ENCODE measurements around the gene RNF151.
"Not testable (repeated sequence)": the region's sequence is repeated elsewhere in the genome, so short reads cannot be mapped to it uniquely, and the experiment has no call there.

The RNF151 gene

DNA sequence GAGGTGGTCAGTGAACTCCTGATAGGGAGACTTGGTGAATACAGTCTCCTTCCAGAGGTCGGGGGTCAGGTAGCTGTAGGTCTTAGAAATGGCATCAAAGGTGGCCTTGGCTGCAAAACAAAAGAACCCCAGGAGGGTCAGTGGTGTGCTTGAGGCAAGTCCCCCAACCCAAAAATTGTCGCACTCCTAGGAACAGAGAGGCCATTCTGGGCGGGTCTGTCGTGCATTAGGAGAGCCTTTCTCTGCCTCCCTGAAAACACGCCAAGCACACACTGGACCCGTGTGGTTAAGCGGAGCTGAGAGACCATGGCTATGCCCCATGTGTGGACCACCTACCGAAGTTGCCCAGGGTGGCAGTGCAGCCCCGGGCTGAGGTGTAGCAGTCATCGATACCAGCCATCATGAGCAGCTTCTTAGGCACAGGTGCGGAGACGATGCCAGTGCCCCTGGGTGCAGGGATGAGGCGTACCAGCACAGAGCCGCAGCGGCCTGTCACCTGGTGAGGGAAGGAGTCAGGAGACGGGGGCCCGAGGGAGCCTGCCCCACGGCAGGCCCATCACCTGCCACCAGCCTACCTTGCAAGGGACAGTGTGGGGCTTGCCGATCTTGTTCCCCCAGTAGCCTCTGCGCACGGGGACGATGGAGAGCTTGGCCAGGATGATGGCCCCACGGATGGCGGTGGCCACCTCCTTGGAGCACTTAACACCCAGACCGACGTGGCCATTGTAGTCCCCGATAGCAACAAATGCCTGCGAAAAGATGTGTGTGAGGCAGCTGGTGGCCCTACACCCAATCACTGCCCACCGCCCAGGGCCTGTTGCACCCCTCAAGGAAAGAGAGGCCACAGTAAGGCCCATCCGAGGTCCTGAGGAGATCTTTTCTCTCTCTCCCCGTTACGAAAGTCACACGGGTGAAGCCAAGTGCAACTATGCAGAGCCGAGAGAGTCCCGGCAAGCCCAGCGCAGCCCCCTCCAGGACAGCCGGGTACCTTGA is 4.2 kb upstream of the RNF151 start:
- peak overlapping the region; percentile 100 for H3K4me3 Mint-ChIP-seq
- ATAC-seq, H3K27me3 Mint-ChIP-seq, H3K9me3 Mint-ChIP-seq: not testable (repeated sequence)
- H3K36me3 Mint-ChIP-seq (ENCODE audit: low read depth): peaks cover 52% of the 10 kb centered on the region
- H3K27ac Mint-ChIP-seq: peak overlapping the region; percentile 100
- DNase-seq: peak; percentile 14
- peaks cover 45% of the 10 kb centered on the region for H3K4me1 Mint-ChIP-seq

DNA sequence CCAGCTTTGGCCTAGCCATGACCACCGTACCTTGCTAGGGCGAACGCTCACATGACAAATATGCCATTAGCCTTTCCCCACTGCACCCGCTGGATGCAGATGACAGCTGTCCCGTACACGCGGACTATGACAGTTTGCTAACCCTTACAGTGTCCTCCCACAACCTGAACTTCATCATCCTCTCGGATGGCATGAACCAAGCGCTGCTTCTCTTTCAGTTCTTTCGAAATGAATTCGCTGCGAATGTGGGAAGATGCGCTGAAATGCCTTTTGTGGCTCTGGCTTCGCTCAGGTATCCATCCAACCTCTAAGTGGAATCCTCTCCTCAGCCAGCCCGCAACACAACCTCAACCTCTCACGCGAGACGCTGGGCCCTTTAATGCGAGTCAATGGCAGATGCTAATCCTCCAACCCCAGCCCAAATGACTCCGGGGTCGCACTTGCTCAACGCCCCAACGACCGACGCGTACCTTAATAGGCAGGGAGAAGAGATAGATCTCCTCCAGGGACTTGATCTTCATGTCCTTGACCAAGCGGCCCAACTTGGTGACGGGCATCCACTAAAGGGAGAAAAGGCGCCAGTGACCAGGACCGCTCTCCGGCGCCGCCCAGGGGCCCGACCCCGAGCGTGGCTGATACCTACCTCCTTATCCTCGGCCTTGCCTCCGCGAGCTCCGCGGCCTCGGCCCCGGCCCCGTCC is 2.7 kb upstream of the RNF151 start:
- Mint-ChIP-seq H3K4me1 (peaks cover 45% of the 10 kb centered on the region), H3K4me3 (peak overlapping the region; percentile 100), H3K27me3 (no peaks in the 10 kb centered on the region), H3K36me3 (ENCODE audit: low read depth) (peaks cover 52% of the 10 kb centered on the region), H3K9me3 (no peaks in the 10 kb centered on the region), H3K27ac (peak overlapping the region; percentile 100)
- DNase-seq (no peak), ATAC-seq (no peak)

DNA sequence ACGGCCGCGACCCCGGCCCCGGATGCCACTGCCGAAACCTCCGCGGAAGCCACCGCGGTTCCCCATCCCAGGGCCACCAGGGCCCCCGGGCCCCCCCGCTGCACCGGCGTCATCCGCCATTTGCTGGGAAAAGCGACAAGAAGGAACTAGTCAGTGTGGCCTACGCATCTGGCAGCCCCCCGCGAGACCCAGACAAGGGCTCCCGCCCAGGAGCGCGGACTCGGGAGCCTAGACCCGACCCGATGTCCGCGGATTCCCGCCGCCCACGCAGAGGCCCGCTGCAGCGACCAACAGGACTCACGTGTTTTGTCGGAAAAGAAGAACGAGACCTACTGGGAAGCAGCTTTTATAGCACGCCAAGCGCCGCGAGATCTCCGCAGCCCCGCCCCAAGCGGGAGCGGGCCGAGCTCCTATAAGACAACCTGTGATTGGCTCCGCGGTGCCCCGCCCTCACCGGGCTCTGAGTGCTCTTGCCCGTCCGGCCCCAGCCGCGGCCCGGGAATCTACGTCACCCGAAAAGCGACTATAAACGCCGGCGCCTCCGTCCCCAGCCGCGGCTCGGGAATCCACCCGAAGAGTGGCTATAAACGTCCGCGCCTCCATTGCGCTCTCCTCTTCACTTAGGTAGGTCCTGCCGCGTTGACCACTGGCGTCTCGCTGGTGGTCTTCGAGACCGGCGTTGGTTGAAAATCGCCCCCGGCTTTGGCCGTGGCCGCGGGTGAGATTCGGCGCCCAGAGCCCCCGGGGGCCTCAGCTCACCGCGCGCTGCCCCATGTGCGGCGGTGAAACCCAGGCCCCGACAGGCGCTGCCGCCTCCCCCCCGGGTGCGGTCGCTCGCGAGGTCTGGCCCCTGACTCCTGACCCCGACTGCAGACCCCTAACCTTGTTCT is 1.9 kb upstream of the RNF151 start, which contains the start of gene RPS2:
RPS2 (minus strand) TSS at position 321 of the 890 bp plus-strand sequence; CDS start at position 120, 201 bp downstream.
- Mint-ChIP-seq H3K36me3 (ENCODE audit: low read depth) (peaks cover 52% of the 10 kb centered on the region), H3K27me3 (no peaks in the 10 kb centered on the region), H3K27ac (peak within 1 kb of the TSS; percentile 100), H3K4me3 (peak within 1 kb of the TSS; percentile 100), H3K4me1 (peaks cover 42% of the 10 kb centered on the region), H3K9me3 (no peaks in the 10 kb centered on the region)
- peak; percentile 78 for ATAC-seq
- peak; percentile 99 for DNase-seq

DNA sequence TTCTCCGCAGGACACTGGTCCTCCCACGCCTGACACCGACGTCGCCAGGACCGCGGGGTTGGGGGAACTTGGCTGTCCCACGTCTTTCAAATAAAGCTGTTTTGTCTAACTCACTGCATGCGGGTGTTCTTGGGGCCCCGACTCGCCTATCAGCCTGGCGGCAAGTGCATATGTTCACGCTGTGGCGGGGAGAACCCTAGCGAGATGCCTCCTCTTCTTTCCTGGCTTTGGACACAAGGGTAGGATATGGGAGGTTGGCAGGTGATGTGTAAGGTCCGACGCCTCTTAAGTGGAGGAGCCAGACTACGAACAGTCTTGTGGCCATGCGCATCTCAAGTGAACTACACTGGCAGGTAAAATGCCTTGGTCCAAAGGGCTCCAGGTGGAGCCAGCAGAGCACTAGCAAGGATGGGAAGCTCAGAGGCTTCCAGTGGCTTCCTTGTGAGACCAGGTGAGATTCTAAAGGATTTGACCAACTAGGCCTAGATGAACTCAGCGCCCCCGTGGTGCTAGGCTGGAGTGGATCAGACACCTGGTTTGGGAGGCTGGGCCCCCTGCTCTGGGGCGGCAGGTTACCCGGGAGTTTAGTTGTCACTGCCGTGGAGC is 1.2 kb upstream of the RNF151 start:
- ATAC-seq: no peak
- Mint-ChIP-seq H3K4me1 (peaks cover 37% of the 10 kb centered on the region), H3K27ac (peak overlapping the region; percentile 100), H3K4me3 (peak overlapping the region; percentile 100), H3K36me3 (ENCODE audit: low read depth) (peaks cover 46% of the 10 kb centered on the region), H3K27me3 (no peaks in the 10 kb centered on the region), H3K9me3 (no peaks in the 10 kb centered on the region)
- no peak for DNase-seq

DNA sequence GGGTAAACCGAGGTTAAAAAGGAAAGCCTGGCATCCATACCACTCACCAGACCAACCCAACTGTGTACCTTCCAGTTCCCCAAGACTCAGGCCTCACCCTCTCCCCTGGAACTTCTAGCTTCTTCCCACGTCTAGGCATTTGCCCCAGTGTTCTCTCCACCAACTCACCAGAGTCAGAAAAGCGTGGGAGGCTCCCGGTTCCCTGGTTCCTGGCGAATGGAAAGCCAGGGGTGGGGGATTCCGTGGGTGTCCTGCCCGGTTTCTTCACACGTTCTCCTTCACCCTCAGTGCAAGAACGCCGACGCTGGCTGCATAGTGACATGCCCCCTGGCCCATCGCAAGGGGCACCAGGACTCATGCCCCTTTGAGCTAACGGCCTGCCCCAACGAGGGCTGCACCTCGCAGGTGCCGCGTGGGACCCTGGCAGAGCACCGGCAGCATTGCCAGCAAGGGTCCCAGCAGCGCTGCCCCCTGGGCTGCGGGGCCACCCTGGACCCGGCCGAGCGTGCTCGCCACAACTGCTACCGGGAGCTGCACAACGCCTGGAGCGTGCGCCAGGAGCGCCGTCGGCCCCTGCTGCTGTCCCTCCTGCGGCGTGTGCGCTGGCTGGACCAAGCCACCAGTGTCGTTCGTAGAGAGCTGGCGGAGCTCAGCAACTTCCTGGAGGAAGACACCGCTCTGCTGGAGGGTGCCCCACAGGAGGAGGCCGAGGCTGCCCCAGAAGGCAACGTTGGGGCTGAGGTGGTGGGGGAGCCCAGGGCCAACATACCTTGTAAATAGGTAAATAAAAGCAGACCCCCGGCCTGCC is 1.7 kb downstream of the RNF151 start:
- peaks cover 37% of the 10 kb centered on the region for H3K4me1 Mint-ChIP-seq
- H3K4me3 Mint-ChIP-seq: no peak overlapping the region
- no peaks in the 10 kb centered on the region for H3K27me3 Mint-ChIP-seq
- H3K27ac Mint-ChIP-seq: no peak overlapping the region
- DNase-seq (no peak), ATAC-seq (no peak)
- H3K36me3 Mint-ChIP-seq (ENCODE audit: low read depth): peaks cover 28% of the 10 kb centered on the region
- no peaks in the 10 kb centered on the region for H3K9me3 Mint-ChIP-seq

DNA sequence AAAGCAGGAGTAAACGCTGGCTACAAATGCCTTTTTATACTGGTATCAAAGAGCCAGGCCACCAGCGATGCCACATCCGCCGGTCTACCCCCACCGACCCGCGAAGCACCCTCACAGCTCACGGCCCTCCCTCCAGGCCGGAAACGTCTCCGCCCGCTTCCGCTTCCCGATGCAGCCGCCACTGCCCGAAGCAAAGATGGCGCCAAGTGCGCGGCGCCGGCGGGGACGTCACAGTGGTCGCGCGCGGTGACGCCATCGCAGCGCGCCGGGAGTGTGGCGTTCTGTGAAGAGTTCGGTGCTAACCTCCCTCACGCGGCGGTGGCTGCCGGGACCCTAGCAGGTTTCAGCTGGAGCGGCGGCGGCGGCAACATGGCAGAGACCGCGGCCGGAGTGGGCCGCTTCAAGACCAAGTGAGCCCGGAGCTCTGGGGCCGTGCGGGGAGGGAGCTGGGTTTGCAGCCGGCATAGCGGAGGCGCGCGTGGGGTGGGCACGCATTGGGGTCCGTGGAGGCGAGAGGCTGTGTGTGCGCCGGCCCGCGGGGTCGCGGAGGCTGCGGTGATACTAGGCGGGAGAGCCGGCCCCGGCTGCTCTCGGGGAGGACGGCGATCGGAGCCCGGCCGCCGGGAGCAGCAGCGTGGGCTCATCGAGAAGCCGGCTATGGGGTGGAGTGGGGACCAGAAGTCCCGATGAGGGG is 5.3 kb downstream of the RNF151 start, which contains the start of gene TBL3:
TBL3 (plus strand) TSS at position 258 of the 694 bp plus-strand sequence; CDS start at position 370, 112 bp downstream.
- H3K4me3 Mint-ChIP-seq: peak within 1 kb of the TSS; percentile 99
- no peaks in the 10 kb centered on the region for H3K27me3 Mint-ChIP-seq
- peaks cover 24% of the 10 kb centered on the region for H3K36me3 Mint-ChIP-seq (ENCODE audit: low read depth)
- peak within 1 kb of the TSS; percentile 99 for H3K27ac Mint-ChIP-seq
- ATAC-seq (peak; percentile 94), DNase-seq (peak; percentile 98)
- no peaks in the 10 kb centered on the region for H3K9me3 Mint-ChIP-seq
- peaks cover 23% of the 10 kb centered on the region for H3K4me1 Mint-ChIP-seq

DNA sequence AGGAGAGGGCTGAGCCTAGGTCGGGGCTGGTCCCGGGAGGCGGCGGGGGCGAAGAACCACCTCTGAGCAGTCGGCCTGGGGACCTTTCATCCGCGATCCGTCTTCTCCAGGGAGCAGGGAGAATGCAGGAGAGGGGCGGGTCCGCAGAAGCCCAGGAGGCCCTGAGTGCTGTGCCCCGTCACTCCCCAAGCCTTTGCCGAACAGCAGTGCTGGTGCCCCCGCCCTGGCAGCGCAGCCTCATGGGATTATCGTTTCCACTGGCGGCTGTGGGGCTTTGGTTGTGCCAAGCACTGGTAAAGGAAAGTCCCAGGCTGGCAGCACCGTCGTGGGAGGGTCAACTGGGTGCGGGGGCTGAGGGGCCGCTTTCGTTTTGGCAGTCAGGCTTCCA is 5.8 kb downstream of the RNF151 start:
- Mint-ChIP-seq H3K36me3 (ENCODE audit: low read depth) (peaks cover 26% of the 10 kb centered on the region), H3K4me1 (peaks cover 23% of the 10 kb centered on the region), H3K4me3 (peak overlapping the region; percentile 99)

DNA sequence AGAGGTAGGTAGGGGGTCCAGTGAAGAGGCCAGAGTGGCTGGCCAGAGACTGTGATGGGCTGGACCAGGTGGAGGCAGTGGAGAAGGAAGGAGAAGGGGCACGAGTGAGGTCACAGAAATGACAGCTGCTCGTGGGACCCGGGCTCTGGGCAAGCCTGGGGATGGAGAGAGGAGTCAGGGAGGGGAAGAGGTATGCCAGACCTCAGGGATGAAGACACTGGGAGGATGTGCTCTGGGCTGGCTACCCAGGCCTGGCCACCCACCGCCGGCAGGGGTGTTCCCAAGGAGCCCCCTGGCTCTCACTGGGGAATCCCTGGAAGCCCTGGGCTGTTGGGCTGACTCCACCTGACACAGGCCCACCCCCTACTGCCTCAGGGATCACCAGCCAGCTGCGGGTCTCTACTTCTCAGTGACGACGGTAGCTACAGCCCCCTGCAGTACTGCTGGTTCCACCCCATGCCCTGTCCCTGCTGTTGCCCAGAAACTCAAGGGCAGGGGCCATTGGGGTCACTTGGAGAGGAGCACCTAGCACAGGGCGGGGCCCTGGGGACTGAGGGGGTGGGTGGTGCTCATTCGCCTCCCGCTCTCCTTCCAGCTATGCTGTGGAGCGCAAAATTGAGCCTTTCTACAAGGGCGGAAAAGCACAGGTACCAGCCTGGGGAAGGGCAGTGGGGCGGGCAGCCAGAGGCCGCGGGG is 7.0 kb downstream of the RNF151 start:
- H3K4me1 Mint-ChIP-seq: peaks cover 23% of the 10 kb centered on the region
- no peaks in the 10 kb centered on the region for H3K9me3 Mint-ChIP-seq
- H3K4me3 Mint-ChIP-seq: peak overlapping the region; percentile 99
- no peaks in the 10 kb centered on the region for H3K27me3 Mint-ChIP-seq
- H3K27ac Mint-ChIP-seq: no peak overlapping the region
- DNase-seq: no peak
- H3K36me3 Mint-ChIP-seq (ENCODE audit: low read depth): peaks cover 29% of the 10 kb centered on the region
- ATAC-seq: no peak

More for the DNA sequence above, 5.8 kb downstream of the RNF151 start:
- no peaks in the 10 kb centered on the region for H3K27me3 Mint-ChIP-seq
- H3K27ac Mint-ChIP-seq: peak overlapping the region; percentile 26
- H3K9me3 Mint-ChIP-seq: no peaks in the 10 kb centered on the region
- no peak for ATAC-seq
- no peak for DNase-seq

DNA sequence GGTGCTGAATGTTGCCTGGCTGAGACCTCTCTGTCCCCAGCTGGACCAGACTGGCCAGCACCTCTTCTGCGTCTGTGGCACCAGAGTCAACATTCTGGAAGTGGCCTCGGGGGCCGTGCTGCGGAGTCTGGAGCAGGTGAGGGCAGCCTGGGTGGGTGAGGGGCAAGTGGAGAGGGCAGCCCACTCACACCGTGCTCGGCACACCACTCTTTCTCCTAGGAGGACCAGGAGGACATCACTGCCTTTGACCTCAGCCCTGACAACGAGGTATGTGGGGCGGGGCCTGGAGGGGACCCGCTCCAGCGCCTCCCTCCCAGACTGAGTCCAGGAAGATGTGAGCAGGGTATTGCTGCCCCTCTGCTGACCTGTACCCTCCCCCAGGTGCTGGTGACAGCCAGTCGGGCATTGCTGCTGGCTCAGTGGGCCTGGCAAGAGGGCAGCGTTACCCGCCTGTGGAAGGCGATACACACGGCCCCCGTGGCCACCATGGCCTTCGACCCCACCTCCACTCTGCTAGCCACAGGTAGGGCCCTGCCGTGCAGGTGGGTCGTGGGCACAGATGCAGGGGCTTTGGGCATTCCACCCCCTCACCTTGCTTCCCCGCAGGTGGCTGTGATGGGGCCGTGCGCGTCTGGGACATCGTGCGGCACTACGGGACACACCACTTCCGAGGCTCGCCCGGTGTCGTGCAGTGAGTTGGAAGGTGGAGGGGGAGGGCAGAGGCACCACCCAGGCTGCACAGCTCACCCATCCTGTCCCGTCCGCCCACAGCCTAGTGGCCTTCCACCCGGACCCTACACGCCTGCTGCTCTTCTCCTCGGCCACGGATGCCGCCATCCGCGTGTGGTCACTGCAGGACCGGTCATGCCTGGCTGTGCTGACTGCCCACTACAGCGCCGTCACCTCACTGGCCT is 7.8 kb downstream of the RNF151 start:
- H3K27me3 Mint-ChIP-seq: no peaks in the 10 kb centered on the region
- H3K4me3 Mint-ChIP-seq: peak overlapping the region; percentile 14
- H3K9me3 Mint-ChIP-seq: no peaks in the 10 kb centered on the region
- no peak for ATAC-seq
- peaks cover 23% of the 10 kb centered on the region for H3K4me1 Mint-ChIP-seq
- H3K36me3 Mint-ChIP-seq (ENCODE audit: low read depth): peaks cover 29% of the 10 kb centered on the region
- no peak overlapping the region for H3K27ac Mint-ChIP-seq
- DNase-seq: no peak

DNA sequence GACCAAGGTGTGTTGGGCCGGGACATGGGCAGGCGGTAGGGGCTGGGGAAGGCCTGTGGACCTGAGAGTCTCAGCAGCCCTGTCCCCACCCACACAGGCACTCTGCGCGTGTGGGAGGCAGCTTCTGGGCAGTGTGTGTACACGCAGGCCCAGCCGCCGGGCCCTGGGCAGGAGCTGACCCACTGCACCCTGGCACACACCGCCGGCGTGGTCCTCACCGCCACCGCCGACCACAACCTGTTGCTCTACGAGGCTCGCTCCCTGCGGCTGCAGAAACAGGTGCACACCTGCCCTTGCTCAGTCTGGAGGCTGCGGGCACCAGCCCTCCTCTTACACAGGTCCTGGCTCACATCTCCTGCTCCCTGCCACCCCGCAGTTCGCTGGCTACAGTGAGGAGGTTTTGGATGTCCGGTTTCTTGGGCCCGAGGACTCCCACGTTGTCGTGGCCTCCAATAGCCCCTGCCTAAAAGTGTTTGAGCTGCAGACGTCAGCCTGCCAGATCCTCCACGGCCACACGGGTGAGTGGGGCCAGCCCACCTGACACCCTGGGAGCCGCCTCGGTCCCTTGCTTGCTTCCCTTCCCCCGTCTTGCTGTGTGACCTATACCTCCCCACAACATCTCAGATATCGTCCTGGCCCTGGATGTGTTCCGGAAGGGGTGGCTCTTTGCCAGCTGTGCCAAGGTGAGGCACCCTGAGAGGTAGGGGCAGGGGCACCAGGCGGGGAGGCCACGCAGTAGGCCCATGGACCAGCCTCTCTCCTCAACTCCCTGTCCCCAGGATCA is 9.0 kb downstream of the RNF151 start:
- H3K4me1 Mint-ChIP-seq: peaks cover 23% of the 10 kb centered on the region
- no peak overlapping the region for H3K4me3 Mint-ChIP-seq
- H3K27ac Mint-ChIP-seq: no peak overlapping the region
- DNase-seq (no peak), ATAC-seq (no peak)
- peaks cover 29% of the 10 kb centered on the region for H3K36me3 Mint-ChIP-seq (ENCODE audit: low read depth)
- H3K9me3 Mint-ChIP-seq: no peaks in the 10 kb centered on the region
- H3K27me3 Mint-ChIP-seq: peaks cover 4% of the 10 kb centered on the region

DNA sequence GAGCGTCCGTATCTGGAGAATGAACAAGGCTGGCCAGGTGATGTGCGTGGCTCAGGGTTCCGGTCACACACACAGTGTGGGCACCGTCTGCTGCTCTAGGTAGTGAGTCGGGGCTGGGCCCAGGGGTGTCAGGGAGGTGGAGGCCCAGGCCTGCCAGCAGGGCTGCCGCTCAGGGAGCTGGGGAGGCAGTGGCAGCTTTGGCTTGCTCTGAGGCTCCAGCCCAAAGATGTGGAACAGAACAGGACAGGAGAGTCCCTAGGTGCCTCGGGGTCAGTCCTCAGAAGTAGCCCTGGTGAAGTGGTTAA is 9.5 kb downstream of the RNF151 start:
- Mint-ChIP-seq H3K9me3 (no peaks in the 10 kb centered on the region), H3K36me3 (ENCODE audit: low read depth) (peaks cover 29% of the 10 kb centered on the region), H3K4me1 (peaks cover 20% of the 10 kb centered on the region), H3K27ac (no peak overlapping the region), H3K4me3 (no peak overlapping the region), H3K27me3 (peaks cover 9% of the 10 kb centered on the region)
- no peak for DNase-seq
- no peak for ATAC-seq

Data from activated naive CD8-positive, alpha-beta T cell treated with anti-CD3 and anti-CD28 coated beads, Interleukin-2, amount 50 U/mL, for 24 hours (primary cell).